GM19328 (cell line): ENCODE data around the gene KCNJ6.
"Not testable (repeated sequence)": the region's sequence is repeated elsewhere in the genome, so short reads cannot be mapped to it uniquely, and the experiment has no call there.

Experiments
- ATAC-seq: cut with Tn5 transposase; IDR thresholded peaks from one replicate; pipeline ENCODE4 v1.9.1; 2021; ENCODE audit warnings: mild to moderate bottlenecking, moderate library complexity; ENCODE audit not compliant: unreplicated experiment

KCNJ6 gene

DNA sequence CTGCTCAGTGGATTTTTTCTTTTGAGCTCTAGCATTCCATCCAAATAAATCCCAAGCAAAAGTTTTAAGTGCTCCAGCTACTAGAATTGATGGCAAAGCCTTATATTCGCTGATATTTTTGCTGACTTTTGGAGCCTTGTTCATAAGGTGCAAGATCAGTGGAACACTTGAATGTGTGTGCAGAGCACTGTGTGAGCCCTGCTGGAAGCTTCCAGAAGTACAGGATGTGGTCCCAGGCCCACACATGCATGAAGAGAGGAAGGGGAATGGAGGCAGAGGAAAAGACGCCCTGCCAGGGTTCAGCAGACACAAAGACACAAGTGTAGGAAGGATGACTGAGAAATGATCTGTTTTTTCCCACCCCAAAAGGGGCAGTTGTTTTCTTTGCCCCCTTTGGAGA is 169.4 kb downstream of the KCNJ6 start:
- ATAC-seq = no peak

DNA sequence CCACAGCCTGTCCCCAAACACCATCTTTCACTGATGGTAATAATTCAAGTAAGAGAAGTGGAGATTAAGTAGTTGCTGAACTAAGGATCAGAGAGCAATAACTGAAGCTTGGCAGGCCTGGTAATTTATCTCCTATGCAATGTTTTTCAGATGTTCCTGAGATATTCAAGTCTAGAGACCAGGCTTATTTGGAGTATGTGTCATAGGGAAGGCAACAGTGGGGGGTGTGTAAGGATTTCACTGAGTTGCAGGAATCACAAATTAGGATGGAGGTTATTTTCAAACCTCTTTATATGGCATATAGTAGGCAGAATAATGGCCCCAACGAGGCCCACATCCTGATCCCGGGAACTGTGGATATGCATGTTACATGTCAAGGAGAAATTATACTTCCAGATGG is 171.7 kb downstream of the KCNJ6 start:
- no peak for ATAC-seq

DNA sequence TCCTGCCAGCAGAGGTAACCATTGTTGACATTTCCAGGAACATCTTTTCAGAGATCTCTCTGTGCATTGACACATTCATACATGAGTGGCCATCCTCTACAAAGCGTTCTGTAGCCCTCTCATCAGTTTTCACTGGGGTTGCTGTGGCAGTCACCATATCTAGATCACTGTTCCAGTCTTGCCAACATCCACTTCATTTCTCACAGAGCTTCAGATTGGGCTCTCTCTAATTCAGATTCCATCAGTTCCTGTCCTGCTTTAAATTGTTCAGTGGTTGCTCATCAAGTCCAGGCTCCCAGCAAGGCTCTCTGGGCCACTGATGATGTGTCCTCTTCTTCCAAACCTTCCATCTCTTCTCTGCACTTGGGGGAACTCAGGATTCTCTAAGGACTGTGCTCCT is 173.7 kb downstream of the KCNJ6 start:
- ATAC-seq = no peak

DNA sequence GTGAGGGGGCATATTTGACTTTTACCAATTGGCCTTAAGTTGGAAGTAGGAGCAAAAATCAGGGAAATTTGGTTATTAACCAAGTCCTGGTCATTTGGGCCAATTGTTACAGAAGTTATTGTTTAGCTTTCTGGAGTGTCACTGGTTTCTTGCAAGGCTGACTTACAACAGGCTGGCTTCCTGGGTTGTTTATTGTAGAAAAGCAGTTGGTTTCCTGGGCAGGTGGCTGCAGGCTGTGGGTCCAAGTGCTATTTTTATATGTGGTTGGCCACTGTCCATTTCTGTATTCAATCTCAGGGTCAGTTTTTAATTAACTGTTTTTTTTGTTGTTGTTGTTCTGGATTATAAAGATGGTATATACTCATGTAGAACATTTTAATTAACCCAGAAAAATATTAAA is 174.1 kb downstream of the KCNJ6 start:
- ATAC-seq = no peak

DNA sequence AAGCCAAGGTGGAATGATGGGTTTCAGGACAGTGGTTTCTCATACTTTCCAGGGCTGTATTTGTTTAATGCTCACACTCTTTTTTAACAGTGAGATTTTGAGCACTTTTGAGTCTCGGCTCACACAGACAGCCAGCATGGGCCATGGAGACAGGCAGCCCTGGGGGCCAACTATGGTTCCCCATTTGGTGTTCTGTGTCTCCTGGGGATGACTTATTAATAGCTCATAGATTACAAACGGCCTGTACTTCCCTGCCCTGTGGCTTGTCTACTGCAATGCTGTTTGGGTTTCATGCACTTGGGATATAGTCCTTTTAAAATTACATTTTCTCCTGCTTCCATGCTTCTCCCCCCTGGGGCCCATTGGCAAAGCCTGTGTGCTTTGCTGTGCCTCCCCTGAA is 178.3 kb downstream of the KCNJ6 start:
- no peak for ATAC-seq

DNA sequence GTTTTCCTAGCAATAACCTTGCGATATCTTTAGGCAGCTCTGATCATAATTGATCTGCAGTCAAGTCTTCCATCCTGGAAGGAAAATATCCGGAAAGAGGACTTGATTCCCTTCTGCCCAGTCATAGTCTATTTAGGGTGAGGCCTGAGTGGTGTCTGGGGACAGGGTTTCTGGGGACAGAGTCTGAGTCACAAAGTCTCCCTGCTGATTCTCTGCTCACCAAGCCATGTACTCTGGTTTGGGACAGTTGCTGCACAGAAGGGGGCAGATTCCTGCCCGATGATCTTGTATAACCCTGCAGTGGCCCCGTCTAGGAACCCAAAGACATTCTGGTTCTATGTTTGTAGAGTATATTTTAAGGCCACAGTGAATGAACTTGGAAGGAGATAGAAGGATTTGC is 178.8 kb downstream of the KCNJ6 start:
- ATAC-seq = no peak

DNA sequence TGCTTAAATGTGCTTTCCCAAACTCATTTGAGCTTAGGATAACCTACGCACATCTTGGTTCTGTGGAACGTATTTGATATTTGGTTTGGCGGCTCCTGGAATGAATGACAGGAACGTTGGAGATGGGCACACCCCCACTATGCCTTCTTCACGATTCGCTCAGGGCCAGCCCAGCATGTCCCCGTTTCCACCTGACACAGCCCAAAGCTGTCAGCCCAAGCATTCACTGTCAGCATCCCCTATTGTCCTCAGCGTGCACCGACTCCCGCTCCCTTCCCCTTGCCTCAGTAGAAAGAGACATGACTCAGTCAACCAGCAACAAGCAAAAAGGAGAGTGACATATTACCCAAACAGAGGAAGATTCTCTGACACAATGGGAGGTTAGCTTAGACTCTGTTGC is 181.4 kb downstream of the KCNJ6 start:
- ATAC-seq = no peak

DNA sequence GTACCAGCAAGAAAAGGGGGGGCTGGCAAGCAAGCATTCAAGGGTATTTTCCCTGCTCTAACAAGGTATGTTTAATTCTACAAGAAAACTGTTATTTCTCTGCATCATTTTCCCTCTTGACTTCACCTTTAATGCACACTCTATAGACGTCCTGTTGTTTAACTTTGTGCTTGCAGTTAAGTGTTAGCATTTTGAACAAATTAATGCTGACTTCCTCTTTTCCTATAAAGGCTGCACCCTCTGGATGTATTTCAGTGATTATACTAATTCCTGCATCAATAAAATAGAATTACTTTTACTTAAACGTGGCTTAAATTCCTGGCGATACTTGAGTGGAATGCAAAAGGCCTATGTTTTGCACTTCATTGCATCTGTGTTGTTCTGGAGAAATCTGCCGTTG is 183.3 kb downstream of the KCNJ6 start:
- ATAC-seq = no peak

DNA sequence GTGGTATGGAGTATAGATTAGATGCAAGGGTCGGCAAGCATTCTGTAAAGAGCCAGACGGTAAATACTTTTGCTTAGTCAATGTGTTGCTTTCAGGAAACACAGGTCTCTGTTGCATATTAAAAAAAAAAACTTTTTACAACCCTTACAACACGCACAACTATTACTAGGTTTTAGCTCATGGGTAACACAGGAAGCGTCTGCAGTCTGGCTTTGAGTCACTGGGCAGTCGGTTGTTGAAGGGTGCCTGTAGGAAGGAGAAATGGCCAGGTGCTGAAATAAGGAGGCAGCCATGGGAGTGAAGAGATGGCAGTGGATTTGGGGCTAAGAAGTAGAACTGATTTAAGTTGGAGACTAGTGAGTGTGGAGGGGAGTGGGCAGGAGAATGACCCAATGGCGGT is 192.1 kb downstream of the KCNJ6 start:
- no peak for ATAC-seq

DNA sequence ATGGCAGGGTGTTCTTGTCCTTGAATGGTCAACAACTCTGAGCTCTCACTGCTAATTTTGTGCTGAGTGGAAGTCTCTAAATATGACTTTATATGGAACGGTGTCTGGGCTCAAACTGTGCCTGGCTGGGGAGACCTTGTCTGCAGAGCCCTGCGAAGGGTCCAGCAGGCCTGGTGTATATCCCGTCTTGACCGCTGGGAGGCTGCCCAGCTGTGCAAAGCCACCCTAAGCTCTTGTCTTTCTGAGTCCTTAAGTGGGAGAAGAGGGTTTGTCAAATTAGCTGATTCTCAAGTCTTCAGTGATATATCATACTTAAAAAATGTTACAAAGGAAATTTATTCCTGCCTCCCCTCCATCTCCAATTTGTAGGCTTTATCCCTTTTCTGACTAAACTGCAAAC is 198.7 kb downstream of the KCNJ6 start:
- no peak for ATAC-seq

DNA sequence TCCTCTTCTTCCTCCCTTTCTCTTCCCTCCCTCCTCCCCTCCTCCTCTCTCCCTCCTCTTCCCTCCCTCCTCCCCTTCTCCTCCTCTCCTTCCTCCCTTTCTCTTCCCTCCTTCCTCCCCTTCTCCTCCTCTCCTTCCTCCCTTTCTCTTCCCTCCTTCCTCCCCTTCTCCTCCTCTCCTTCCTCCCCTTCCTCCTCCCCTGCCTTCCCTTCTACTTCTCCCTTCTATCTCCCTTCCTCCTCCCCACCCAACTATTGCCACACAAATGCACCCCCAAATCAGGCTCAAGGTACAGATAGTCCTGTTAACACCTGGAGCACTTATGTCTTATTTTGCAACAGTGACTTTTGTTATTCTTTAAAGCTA is 203.7 kb downstream of the KCNJ6 start:
- not testable (repeated sequence) for ATAC-seq

DNA sequence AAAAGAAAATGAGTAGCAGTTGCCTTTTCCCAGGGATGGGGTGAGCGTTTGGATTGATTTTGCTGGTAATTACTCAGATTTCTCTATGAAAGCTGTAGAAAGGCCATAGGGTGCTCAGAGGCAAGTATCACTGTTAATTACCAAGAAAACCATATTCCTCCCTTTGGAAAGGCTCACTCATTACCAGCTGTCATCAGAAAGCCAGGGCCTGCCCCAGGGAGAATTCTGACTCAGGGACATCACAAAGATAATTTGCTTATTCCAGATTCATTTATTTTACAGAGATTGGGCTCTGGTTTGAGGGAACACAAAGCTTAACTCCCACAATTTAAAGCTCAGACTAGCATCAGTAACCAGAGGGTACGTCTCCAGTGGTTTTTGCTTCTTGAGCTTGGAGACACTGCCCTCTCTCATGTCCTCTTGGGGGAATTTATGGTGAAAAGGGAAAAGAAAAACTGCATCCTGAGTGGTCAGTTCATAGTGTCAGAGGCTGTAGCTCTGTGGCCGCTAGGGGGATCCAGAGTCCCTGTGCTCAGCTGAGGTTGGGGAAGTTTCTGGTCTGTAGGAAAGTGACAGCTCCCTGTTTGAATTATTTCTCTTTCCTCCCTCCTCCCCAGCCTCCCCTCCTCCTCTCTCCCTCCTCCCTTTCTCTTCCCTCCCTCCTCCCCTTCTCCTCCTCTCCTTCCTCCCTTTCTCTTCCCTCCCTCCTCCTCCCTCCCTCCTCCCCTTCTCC is 204.3 kb downstream of the KCNJ6 start:
- ATAC-seq = no peak

DNA sequence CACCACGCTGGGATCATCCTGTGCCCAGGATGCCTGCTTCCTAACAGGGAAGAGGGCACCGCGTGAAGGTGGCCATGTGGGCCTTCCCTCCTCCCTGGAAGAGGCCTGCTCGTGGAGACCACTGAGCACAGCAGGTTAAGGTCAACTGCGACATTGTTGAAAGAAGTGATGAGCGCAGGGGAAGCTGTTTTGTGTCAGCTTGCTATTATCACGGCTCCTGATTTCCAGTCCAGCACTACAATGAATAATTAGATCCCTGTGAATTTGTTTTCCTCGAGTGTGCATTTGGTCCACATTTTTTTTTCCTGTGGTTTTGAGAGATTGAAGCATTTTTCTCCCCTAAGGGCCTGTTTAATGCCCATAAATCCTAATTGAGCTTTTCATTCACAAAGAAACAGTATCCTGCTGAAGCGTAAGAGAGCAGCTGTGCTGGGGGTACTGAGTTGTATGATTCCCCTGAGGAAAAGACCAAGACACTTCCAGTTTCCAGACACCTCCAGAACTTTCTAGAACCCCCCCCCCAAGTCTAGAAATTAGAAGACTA is 204.9 kb downstream of the KCNJ6 start:
- ATAC-seq = no peak

DNA sequence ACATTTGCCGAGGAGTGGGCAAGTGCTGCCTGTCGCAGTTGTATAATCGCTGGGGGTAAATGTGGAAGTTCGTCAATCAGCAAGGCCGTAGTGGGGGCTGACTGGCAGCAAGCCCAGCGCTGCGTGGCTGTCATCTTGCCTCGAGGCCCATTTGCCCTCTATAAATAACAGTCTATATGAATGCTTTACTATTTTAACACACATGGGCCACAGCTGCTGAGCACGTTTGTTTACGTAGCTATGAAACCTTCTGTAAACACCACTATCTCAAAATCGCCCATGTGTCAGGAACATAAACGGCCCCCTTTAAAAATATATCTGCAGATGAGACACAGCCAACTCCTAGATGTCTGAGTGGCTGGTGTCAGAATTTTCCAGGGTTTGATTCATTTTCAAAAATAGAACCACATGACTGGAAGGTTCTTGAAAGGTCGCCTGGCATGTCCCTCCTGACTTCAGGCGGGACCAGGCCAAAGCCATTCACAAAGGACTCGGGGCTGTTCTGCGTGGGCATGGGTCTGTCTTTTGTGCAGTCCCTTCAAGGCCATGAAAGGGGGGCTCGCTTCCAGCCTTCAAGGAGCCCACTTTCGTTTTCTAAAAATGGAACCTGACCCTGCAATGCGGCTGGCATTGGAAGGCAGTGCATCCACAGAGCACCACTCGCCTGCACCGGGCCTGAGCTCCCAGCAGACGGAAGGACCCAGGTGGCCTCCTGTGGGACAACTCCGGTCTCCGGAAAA is 205.5 kb downstream of the KCNJ6 start:
- no peak for ATAC-seq

DNA sequence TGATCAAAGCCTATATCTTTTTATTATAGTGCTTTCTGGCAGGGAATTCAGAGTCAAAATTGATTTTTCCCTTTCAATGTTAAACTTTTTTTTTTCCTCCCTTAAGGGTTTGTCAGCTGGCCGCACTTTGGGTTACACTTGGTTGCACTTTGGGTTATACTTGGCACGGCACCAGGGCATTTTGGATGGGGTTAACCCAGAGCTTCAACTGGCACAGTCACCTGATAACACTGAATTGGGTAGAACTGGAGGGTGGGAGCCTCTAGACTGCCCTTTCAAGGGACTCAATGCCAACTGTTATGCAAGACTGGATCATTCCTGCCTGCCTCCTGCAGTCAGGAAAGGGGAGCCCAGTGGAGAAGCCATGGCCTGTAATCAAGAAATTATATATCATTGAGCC is 211.5 kb downstream of the KCNJ6 start:
- no peak for ATAC-seq

DNA sequence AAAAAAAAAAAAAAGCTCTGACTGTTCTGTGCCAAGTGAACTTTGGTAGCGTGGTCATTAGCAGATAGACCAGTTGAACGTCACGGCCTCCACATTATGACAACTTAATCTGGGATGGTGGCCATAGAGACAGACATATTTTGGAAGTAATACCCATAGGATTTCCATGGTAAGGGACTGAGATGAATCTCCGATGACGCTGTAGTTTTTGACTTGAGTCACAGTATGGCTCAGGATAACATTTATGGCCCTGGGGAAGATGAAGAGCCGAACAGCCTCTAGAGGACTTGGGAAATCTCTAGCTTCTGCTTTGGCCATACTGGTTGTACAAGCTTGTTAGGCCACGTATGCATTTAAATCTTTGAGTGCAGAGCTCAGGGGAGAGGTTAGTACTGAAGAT is 214.0 kb downstream of the KCNJ6 start:
- no peak for ATAC-seq

DNA sequence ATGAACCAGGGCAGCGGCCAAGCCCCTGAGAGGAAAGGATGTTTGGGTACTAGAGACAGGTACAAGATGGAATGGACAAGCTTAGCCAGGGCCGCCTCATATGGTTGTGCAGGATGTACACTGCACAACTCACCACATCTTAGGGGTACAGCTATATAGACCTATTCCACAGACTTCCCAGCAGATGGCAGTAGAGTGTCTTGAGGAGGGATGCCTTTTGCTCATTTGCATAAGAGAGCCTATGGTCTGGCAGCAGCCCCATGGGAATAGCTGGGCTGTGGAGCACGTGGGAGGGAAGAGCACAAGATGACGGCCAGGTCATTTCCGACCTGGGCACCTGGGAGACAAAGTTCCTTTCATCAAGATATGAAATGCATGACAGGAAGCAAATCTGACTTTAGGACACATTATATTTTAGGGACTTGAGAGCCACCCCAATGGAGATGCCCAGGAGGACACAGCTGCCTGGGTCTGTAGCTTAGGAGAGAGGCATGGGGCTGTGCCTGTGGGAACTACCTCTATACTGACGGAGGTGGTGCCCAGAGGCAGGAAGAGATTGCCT is 215.5 kb downstream of the KCNJ6 start:
- peak; percentile 81 for ATAC-seq

DNA sequence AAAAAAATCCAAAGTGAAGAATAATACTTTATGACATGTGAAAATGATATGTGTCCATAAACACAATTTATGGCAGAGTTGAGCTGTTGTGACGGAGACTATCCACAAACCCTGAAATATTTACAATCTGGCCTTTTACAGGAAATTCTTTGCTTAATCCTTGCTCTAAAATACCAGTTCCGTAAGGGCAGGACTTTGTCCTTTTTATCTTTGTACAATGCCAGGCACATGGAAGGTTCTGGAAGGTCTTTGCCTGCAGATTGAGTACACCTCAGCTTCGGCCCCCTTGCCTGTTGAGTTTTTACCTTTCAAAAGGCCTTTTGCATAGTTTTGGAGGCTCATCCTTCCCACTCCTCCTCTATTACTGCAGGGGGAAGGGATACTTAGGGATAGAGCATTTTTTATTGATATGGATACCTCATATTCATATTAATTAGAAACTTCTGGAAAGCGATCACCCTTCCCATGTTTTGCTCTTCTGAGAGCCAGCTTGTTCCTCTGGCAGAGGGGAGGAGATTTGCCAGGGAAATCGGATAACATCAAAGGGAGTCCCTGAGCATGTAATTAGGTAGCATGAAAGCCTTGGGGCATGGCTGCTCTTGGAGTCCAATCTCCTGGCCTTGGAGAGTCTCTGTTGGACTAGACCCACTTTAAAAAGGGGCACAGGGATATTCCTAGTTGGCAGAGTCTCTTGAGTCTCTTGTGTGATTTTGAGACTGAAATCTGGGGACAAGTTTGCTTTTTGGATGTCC is 217.1 kb downstream of the KCNJ6 start:
- ATAC-seq = no peak

DNA sequence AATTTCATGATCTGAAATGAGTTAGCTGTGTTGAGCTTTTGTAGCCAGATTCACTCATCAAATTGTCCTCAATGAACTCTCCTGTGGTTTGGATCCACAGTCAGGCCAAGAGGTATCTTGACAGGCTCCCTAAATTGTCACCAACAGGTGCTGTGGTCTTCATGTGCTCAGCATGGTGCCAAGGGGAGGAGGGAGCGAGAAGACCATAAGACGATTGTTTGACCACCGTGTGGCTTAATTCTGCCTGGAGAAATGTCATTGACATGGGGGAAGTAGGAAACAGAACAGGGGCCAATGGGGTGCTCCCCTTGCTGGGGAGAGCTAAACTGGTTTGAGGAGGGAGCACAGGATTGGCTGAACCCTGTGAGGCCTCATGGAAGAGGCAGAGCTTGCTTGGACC is 219.3 kb downstream of the KCNJ6 start:
- no peak for ATAC-seq

DNA sequence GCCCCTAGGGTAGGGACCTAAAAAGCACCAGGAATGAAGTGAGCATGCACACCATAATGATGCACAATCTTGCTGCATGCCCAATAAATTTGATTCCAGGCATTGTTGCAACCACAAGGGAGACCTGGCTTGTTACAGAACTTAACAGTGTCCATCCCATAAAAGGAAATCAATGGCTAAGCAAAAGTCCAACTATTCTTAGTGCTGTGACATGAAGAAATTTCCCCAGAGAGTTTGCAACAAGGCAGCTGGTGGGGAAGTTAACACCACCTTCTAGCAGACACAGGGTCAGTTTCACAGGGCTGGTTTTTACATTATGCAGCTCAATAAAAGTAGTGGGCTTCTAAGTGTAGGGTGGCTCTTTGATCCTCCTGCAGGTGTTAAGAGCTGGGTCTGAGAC is 221.1 kb downstream of the KCNJ6 start:
- ATAC-seq = no peak

DNA sequence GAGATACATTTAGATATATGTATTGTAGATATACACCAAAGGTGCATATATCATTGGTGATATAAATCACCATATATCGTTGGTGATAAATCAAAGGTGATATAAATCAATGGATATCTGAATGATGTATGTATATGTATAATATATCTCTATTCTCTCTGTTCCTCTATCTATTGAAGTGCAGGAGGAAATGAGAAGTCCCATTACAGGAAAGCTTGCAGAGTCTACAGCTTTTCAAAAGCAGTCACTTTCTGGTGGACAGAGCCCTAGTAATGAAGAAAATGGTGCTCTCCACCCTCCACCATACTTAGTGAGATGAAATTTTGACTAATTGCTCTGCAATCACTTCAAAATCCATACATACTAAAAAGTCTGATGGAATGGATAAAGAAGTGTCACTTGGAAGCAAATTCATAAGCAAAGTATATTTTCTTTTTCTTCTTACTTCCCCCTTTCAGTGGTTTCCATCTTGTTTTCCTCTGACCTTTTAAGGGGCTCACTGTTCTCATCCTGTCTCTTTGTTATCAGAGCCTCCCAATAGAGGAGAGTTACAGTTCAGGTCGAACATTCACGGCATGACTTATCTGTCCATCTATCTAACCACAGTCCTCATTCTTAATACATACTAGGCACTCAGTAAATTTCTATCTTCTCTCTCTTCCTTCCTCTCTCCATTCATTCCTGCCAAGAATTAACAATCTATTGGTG is 227.2 kb downstream of the KCNJ6 start:
- ATAC-seq = no peak
